Right forelimb (tissue), 1 donor: ENCODE measurements around the gene VPS35L.
A peak's percentile ranks its signal among the peaks of the same experiment; 100 is the strongest.

Experiments
- DNase-seq: peaks from one replicate; pipeline ENCODE4 v3.0.0-alpha.2; 2018

The VPS35L gene

GRCh38 chr16:19599968-19600716, 44.6 kb downstream of the VPS35L start:
- DNase-seq, result no peak

- DNase-seq, result no peak
These were observed 45.8 kb downstream of the VPS35L start for GRCh38 chr16:19601083-19601976.

- DNase-seq, result no peak
These were observed 49.4 kb downstream of the VPS35L start for GRCh38 chr16:19604911-19605310.

- DNase-seq, result no peak
These were observed 50.2 kb downstream of the VPS35L start for GRCh38 chr16:19605701-19606100.

- DNase-seq, result no peak
These were observed 52.2 kb downstream of the VPS35L start for GRCh38 chr16:19607616-19608280.

- DNase-seq, result no peak
These were observed 53.9 kb downstream of the VPS35L start for GRCh38 chr16:19609359-19609758.

- DNase-seq, result no peak
These were observed 54.7 kb downstream of the VPS35L start for GRCh38 chr16:19610200-19610599.

GRCh38 chr16:19613834-19614233, 58.3 kb downstream of the VPS35L start:
- DNase-seq, result no peak

GRCh38 chr16:19616241-19616640, 60.7 kb downstream of the VPS35L start:
- DNase-seq, result no peak

GRCh38 chr16:19618876-19619275, 63.4 kb downstream of the VPS35L start:
- DNase-seq, result no peak

- no peak for DNase-seq
These were observed 65.9 kb downstream of the VPS35L start for GRCh38 chr16:19621445-19621844.

- no peak for DNase-seq
These were observed 69.5 kb downstream of the VPS35L start for GRCh38 chr16:19625039-19625438.

- DNase-seq, result no peak
These were observed 81.1 kb downstream of the VPS35L start for GRCh38 chr16:19636436-19637267.

- DNase-seq, result no peak
These were observed 84.5 kb downstream of the VPS35L start for GRCh38 chr16:19639986-19640421.

GRCh38 chr16:19642501-19642900, 87.0 kb downstream of the VPS35L start:
- DNase-seq, result no peak

GRCh38 chr16:19644877-19645276, 89.4 kb downstream of the VPS35L start:
- peak; percentile 50 for DNase-seq

- peak; percentile 43 for DNase-seq
These were observed 90.1 kb downstream of the VPS35L start for GRCh38 chr16:19645557-19645981.

- DNase-seq, result no peak
These were observed 94.5 kb downstream of the VPS35L start for GRCh38 chr16:19649980-19650379.

- no peak for DNase-seq
These were observed 98.6 kb downstream of the VPS35L start for GRCh38 chr16:19654147-19654546.

- DNase-seq, result no peak
These were observed 99.8 kb downstream of the VPS35L start for GRCh38 chr16:19655242-19655777.

- DNase-seq, result no peak
These were observed 102.3 kb downstream of the VPS35L start for GRCh38 chr16:19657831-19658230.

- DNase-seq, result no peak
These were observed 104.1 kb downstream of the VPS35L start for GRCh38 chr16:19659554-19659953.
